GM12874 (cell line): ENCODE measurements around the gene PHLDB3.

Source experiments
- CTCF ChIP-seq: IDR thresholded peaks from 2 replicates; pipeline ENCODE4 v1.5.1; 2011; ENCODE audit warnings: low read depth, mild to moderate bottlenecking, control low read depth, low read length, moderate library complexity; ENCODE audit not compliant: insufficient read depth

Gene PHLDB3

DNA sequence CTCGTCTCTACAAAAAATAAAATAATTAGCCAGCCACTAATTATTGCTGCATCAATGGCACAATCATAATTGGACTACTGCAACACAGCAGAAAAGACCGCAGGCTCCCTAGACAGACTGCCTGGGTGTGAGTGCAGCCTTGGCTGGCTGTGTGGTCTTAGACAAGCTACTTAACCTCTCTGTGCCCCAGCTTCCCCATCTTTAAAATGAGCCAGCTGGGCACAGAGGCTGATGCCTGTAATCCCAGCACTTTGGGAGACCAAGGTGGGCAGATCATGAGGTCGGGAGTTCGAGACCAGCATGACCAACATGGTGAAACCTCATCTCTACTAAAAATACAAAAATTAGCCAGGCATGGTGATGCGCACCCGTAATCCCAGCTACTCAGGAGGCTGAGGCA, 70.9 kb downstream of the PHLDB3 start:
- no peak for TF ChIP-seq CTCF

GRCh38 chr19:43433358-43433673, 71.2 kb downstream of the PHLDB3 start:
- no peak for TF ChIP-seq CTCF

DNA sequence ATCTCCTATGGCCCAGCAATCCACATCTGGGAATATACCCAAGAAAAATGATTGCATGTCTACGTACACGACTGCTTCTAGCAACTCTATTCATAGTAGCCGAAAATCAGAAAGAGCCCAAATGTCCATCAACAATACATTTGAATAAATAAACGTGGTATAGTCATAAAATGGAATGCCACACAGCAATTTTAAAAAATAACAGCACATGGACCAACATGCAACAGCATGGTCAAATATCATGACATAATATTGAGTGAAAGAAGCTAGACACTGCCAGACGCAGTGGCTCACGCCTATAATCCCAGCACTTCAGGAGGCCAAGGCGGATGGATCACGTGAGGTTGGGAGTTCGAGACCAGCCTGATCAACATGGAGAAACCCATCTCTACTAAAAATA, 73.6 kb downstream of the PHLDB3 start:
- TF ChIP-seq CTCF, result no peak

GRCh38 chr19:43430142-43430710, 74.3 kb downstream of the PHLDB3 start:
- TF ChIP-seq CTCF, result no peak

DNA sequence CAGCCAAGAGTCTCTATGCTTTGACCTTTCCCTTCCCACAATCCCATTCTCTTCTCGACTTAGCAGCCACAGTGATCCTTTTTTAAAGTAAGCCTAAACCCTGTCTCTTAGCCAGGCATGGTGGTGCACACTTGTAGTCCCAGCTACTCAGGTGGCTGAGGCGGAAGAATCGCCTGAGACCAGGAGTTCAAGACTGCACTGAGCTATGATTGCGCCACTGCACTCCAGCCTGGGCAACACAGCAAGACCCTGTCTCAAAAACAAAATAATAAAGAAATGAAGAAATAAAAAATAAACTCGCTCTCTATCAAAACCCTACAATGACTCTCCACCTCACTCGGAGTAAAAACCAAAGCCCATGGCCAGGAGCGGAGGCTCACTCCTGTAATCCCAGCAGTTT, 75.2 kb downstream of the PHLDB3 start:
- TF ChIP-seq CTCF, result no peak

- peak; percentile 27; the same call in 1 of the 2 replicates for TF ChIP-seq CTCF
Measured at GRCh38 chr19:43425567-43426392, 78.8 kb downstream of the PHLDB3 start.
